C4-2B (cell line): Measurements from ENCODE around the gene E2F8.

Source experiments
- H3K27ac ChIP-seq: fragments of 450-650 bp; 2 replicates; pipeline ENCODE4 v1.5.1; 2017
- ZFX ChIP-seq: fragments of 450-650 bp; IDR thresholded peaks from 2 replicates; pipeline ENCODE4 v1.6.1; 2017
- TF ChIP-seq, protein P1 (sequence below): fragments of 450-650 bp; conservative IDR thresholded peaks from 2 replicates; pipeline ENCODE4 v1.5.1; 2017; ENCODE audit warnings: mild to moderate bottlenecking

The E2F8 gene, protein sequence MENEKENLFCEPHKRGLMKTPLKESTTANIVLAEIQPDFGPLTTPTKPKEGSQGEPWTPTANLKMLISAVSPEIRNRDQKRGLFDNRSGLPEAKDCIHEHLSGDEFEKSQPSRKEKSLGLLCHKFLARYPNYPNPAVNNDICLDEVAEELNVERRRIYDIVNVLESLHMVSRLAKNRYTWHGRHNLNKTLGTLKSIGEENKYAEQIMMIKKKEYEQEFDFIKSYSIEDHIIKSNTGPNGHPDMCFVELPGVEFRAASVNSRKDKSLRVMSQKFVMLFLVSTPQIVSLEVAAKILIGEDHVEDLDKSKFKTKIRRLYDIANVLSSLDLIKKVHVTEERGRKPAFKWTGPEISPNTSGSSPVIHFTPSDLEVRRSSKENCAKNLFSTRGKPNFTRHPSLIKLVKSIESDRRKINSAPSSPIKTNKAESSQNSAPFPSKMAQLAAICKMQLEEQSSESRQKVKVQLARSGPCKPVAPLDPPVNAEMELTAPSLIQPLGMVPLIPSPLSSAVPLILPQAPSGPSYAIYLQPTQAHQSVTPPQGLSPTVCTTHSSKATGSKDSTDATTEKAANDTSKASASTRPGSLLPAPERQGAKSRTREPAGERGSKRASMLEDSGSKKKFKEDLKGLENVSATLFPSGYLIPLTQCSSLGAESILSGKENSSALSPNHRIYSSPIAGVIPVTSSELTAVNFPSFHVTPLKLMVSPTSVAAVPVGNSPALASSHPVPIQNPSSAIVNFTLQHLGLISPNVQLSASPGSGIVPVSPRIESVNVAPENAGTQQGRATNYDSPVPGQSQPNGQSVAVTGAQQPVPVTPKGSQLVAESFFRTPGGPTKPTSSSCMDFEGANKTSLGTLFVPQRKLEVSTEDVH

DNA sequence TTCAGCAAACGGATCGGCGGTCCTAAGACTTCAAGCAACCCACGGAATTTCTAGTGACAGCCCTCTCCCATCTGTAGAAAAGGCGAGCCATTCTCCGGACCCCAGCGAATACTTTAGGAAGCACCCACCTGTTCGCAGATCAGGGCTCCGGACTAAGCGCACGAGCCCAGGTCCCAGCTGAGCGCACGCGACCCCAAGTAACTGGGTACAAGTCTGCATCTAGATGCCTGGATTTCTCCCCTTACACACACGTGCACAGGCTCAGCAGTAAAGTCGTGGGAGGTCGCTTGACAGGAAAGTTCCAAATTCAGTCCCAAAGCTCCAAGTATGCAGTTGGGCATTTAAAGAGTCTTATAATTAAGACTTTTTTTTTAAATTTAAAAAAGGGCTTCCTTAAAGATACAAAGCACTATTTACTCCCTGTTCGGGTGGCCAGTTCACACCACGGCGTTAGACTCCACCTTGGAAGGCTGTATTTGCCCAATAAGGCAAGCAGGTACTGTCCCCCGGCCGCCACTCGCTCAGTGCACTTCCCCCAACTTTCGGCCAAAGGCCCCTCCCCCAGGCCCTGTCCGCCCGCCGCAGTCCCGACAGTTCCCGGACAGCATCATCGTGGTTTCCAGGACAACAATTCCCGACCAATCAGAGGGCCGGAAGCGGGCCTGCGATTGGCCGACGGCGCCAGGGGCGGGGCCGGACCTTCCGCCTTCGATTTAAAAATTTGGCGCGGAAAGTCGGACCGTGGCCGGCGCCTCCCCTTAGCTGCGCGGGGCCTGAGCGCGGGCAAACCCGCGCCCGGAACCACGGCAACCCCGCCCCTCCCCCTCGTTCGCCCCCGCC is at the start of gene E2F8:
Gene E2F8, minus strand, starts transcription at position 526 of the 840 bp plus-strand sequence. CDS start 824 bp downstream, outside the sequence.
- TF ChIP-seq, protein P1, sequence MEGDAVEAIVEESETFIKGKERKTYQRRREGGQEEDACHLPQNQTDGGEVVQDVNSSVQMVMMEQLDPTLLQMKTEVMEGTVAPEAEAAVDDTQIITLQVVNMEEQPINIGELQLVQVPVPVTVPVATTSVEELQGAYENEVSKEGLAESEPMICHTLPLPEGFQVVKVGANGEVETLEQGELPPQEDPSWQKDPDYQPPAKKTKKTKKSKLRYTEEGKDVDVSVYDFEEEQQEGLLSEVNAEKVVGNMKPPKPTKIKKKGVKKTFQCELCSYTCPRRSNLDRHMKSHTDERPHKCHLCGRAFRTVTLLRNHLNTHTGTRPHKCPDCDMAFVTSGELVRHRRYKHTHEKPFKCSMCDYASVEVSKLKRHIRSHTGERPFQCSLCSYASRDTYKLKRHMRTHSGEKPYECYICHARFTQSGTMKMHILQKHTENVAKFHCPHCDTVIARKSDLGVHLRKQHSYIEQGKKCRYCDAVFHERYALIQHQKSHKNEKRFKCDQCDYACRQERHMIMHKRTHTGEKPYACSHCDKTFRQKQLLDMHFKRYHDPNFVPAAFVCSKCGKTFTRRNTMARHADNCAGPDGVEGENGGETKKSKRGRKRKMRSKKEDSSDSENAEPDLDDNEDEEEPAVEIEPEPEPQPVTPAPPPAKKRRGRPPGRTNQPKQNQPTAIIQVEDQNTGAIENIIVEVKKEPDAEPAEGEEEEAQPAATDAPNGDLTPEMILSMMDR, result no peak
- TF ChIP-seq ZFX, result no peak
- peak within 1 kb of the TSS; percentile 84 for H3K27ac ChIP-seq

- TF ChIP-seq, protein P1, result no peak
- TF ChIP-seq ZFX, result no peak
- H3K27ac ChIP-seq, result no peak overlapping the region
Measured at GRCh38 chr11:19290356-19290755, 49.6 kb upstream of the E2F8 start.

- TF ChIP-seq ZFX, result no peak
- TF ChIP-seq, protein P1, result no peak
Measured at GRCh38 chr11:19288256-19288655, 47.5 kb upstream of the E2F8 start.

DNA sequence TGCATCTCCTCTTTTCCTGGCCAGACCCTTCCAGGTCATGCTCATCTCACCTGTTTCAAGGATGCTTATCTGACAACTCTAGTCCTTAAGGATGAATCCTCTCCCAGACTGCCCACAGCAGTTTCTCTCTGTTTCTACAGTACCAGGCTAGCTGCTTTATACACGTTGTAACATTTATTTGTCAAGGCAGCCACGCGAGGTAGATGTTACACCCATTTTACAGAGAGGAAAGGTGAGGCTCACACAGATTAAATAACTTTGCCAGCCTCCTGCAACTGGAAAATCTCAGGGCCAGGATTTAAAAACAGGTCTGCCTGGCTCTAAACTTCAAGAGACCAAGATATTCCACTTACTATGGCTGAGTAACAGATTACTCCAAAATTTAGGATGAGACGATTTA is 45.7 kb upstream of the E2F8 start:
- no peak overlapping the region for H3K27ac ChIP-seq
- TF ChIP-seq, protein P1, result no peak
- no peak for TF ChIP-seq ZFX

More at GRCh38 chr11:19288256-19288655, 47.5 kb upstream of the E2F8 start:
- no peak overlapping the region for H3K27ac ChIP-seq

- H3K27ac ChIP-seq, result no peak overlapping the region
- TF ChIP-seq, protein P1, result no peak
- no peak for TF ChIP-seq ZFX
Measured at GRCh38 chr11:19284881-19285280, 44.1 kb upstream of the E2F8 start.

DNA sequence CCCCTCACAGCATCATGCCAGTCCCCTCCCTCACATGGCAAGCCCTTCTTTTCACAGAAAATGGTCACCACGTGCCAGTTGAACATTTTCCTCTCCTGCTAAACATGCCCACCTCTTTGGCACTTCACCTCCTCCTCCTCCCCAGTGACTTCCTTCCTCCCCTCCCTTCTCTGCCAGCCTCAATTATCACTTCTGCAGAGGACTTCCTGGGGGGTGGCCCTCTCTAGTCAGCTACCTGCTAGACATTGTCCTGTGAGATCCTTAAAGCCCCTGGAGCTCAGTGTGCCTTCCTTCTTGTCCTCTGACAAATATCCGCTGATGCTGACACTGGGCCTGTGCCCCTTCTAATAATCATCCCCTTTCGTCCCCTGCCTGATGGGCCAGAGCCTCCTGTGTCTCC is 43.2 kb upstream of the E2F8 start:
- TF ChIP-seq, protein P1, result no peak
- TF ChIP-seq ZFX, result no peak
- H3K27ac ChIP-seq, result no peak overlapping the region
